H1 (cell line): Measurements from ENCODE around the gene POLR2J. TPM values are rescaled to one million over a fixed set of nuclear protein-coding genes. Genes with fewer than 3 reads are reported as not detected.
"Not testable (repeated sequence)": the region's sequence is repeated elsewhere in the genome, so short reads cannot be mapped to it uniquely, and the experiment has no call there.

Experiments
- CTCF ChIA-PET: fragments of 300-600 bp; sonication (Branson Sonifier 250); formaldehyde crosslinking; loops from one replicate; lab custom pipeline; 2021; ENCODE audit not compliant: partially characterized antibody; lab: Charles Lee
- POLR2A ChIA-PET: fragments of 300-600 bp; sonication (Branson Sonifier 250); formaldehyde crosslinking; loops from one replicate; lab custom pipeline; 2021; ENCODE audit warnings: inconsistent platforms; ENCODE audit not compliant: partially characterized antibody; lab: Charles Lee
- DNase-seq, 2 experiments: peaks; one replicate each; pipeline versions ENCODE4 v3.0.0 to v3.0.0-alpha.2; 2010 to 2022; ENCODE audit warnings: low spot score in 2 of 2, low read depth in 1 of 2, mixed read lengths in 1 of 2
- FAIRE-seq: peaks from 2 replicates; lab custom pipeline; 2011; peaks lifted over from hg19 to GRCh38; lab: Jason Lieb, UNC
- H2AFZ ChIP-seq: 2 replicates; pipeline ENCODE4 v1.8.1; 2012; ENCODE audit warnings: low read length, inconsistent platforms
- H2AK5ac ChIP-seq: 2 replicates; pipeline ENCODE4 v1.6.1; 2013; ENCODE audit warnings: low read depth, low read length
- H2BK120ac ChIP-seq: replicated peaks from 2 replicates; pipeline ENCODE3; 2013; ENCODE audit warnings: low read depth, low read length, inconsistent platforms
- H2BK12ac ChIP-seq: 2 replicates; pipeline ENCODE4 v1.6.1; 2013; ENCODE audit warnings: low read depth, low read length
- H2BK15ac ChIP-seq: 2 replicates; pipeline ENCODE4 v1.6.1; 2013; ENCODE audit warnings: low read length
- H2BK20ac ChIP-seq: 2 replicates; pipeline ENCODE4 v1.6.1; 2013; ENCODE audit warnings: low read length
- H2BK5ac ChIP-seq: 2 replicates; pipeline ENCODE4 v1.6.1; 2013; ENCODE audit warnings: low read depth, low read length
- H3K14ac ChIP-seq: 2 replicates; pipeline ENCODE4 v1.6.1; 2013; ENCODE audit warnings: inconsistent platforms; ENCODE audit not compliant: insufficient read length
- H3K18ac ChIP-seq: 2 replicates; pipeline ENCODE4 v1.6.1; 2013; ENCODE audit warnings: low read length; ENCODE audit errors: extremely low read depth
- H3K23ac ChIP-seq: 2 replicates; pipeline ENCODE4 v1.6.1; 2013; ENCODE audit warnings: inconsistent platforms; ENCODE audit not compliant: insufficient read length
- H3K23me2 ChIP-seq: 2 replicates; pipeline ENCODE4 v1.6.1; 2013; ENCODE audit warnings: low read depth, low read length
- H3K27ac ChIP-seq: 2 replicates; pipeline ENCODE4 v1.6.1; 2011; ENCODE audit warnings: low read depth, low read length, inconsistent platforms
- H3K27me3 ChIP-seq, 4 experiments: replicated peaks in 1 of 4; 1 replicate in 1 of 4; 2 replicates in 3 of 4; pipeline versions ENCODE4 v1.6.1 to v1.8.1; 2011 to 2013; ENCODE audit warnings: low read length in 3 of 4, mild to moderate bottlenecking in 3 of 4, inconsistent platforms in 2 of 4, mixed read lengths in 2 of 4, moderate library complexity in 1 of 4; ENCODE audit not compliant: control insufficient read depth in 3 of 4, insufficient read depth in 3 of 4; ENCODE audit errors: extremely low read depth in 1 of 4
- H3K36me3 ChIP-seq, 4 experiments: 2 replicates each; pipeline versions ENCODE4 v1.6.1 to v1.8.1; 2011 to 2013; ENCODE audit warnings: mild to moderate bottlenecking in 4 of 4, low read length in 3 of 4, moderate library complexity in 2 of 4, control low read depth in 1 of 4, inconsistent platforms in 1 of 4; ENCODE audit not compliant: insufficient read depth in 4 of 4, control insufficient read depth in 2 of 4
- H3K4ac ChIP-seq: replicated peaks from 2 replicates; pipeline ENCODE3; 2013; ENCODE audit warnings: low read length, low read depth, mixed read lengths, inconsistent platforms; ENCODE audit not compliant: insufficient read length
- H3K4me1 ChIP-seq, 4 experiments: replicated peaks in 1 of 4; 1 replicate in 1 of 4; 2 replicates in 3 of 4; pipeline versions ENCODE4 v1.6.1 to v1.8.1; 2011 to 2013; ENCODE audit warnings: low read length in 3 of 4, inconsistent platforms in 2 of 4, mixed read lengths in 1 of 4; ENCODE audit not compliant: insufficient read depth in 4 of 4, control insufficient read depth in 3 of 4
- H3K4me2 ChIP-seq, 2 experiments: 2 replicates each; pipeline versions ENCODE4 v1.6.1 to v1.8.1; 2011 to 2013; ENCODE audit warnings: low read depth in 2 of 2, low read length in 2 of 2, control low read depth in 1 of 2, inconsistent platforms in 1 of 2, mild to moderate bottlenecking in 1 of 2; ENCODE audit not compliant: insufficient read depth in 1 of 2
- H3K4me3 ChIP-seq, 4 experiments: fragments of 200-600, 300-600 bp in 1 of 4; sonication (generic), shearing (Covaris generic), sonication (Bioruptor Twin) in 1 of 4; 2 replicates each; pipeline versions ENCODE4 v1.5.1 to v1.8.1; 2011 to 2016; ENCODE audit warnings: low read length in 4 of 4, low read depth in 3 of 4, control low read depth in 2 of 4, inconsistent platforms in 2 of 4, mild to moderate bottlenecking in 2 of 4, mixed read lengths in 1 of 4, moderate library complexity in 1 of 4; ENCODE audit not compliant: insufficient read depth in 2 of 4; ENCODE audit errors: extremely low read depth in 1 of 4
- H3K56ac ChIP-seq: replicated peaks from 2 replicates; pipeline ENCODE3; 2013; ENCODE audit warnings: low read depth, mild to moderate bottlenecking, mixed read lengths, low read length, inconsistent platforms; ENCODE audit not compliant: insufficient read length
- H3K79me1 ChIP-seq: 2 replicates; pipeline ENCODE4 v1.6.1; 2013; ENCODE audit warnings: low read depth, low read length, control low read depth
- H3K79me2 ChIP-seq, 2 experiments: 2 replicates each; pipeline versions ENCODE4 v1.6.1 to v1.8.1; 2012 to 2013; ENCODE audit warnings: low read length in 2 of 2, mild to moderate bottlenecking in 2 of 2, inconsistent platforms in 1 of 2; ENCODE audit not compliant: insufficient read depth in 2 of 2, control insufficient read depth in 1 of 2
- H3K9ac ChIP-seq, 4 experiments: replicated peaks in 1 of 4; 1 replicate in 1 of 4; 2 replicates in 3 of 4; pipeline versions ENCODE4 v1.6.1 to v1.8.1; 2011 to 2013; ENCODE audit warnings: low read depth in 3 of 4, low read length in 3 of 4, control low read depth in 2 of 4, mild to moderate bottlenecking in 2 of 4, moderate library complexity in 2 of 4, inconsistent platforms in 1 of 4; ENCODE audit errors: extremely low read depth in 1 of 4
- H3K9me3 ChIP-seq, 2 experiments: 2 replicates each; pipeline versions ENCODE4 v1.6.1 to v1.8.1; 2012 to 2013; ENCODE audit warnings: mild to moderate bottlenecking in 2 of 2, moderate library complexity in 2 of 2, control low read depth in 1 of 2, inconsistent platforms in 1 of 2, low read depth in 1 of 2, low read length in 1 of 2, mixed read lengths in 1 of 2; ENCODE audit not compliant: insufficient read depth in 2 of 2
- H4K20me1 ChIP-seq, 2 experiments: replicated peaks in 1 of 2; 2 replicates each; pipeline versions ENCODE3 to v1.8.1; 2011 to 2013; ENCODE audit warnings: inconsistent platforms in 2 of 2, low read length in 2 of 2, mild to moderate bottlenecking in 1 of 2; ENCODE audit not compliant: insufficient read depth in 2 of 2, control insufficient read depth in 1 of 2
- H4K5ac ChIP-seq: 2 replicates; pipeline ENCODE4 v1.6.1; 2013; ENCODE audit warnings: low read length, low read depth, mixed read lengths, inconsistent platforms; ENCODE audit not compliant: insufficient read length
- H4K8ac ChIP-seq: 2 replicates; pipeline ENCODE4 v1.8.0; 2013; ENCODE audit warnings: mild to moderate bottlenecking, moderate library complexity, low read length, inconsistent platforms; ENCODE audit not compliant: insufficient read depth; ENCODE audit errors: extremely low read depth
- H4K91ac ChIP-seq: replicated peaks from 2 replicates; pipeline ENCODE3; 2013; ENCODE audit warnings: low read length, mixed read lengths, inconsistent platforms; ENCODE audit not compliant: insufficient read length
- WGBS, 2 experiments: shearing (Covaris generic) in 1 of 2; methylation state at CpG; one replicate each; pipeline versions ENCODE4 v1.1.6 to v1.1.7; 2013 to 2015; ENCODE audit warnings: low lambda C conversion rate in 2 of 2, mixed read lengths in 2 of 2, inconsistent platforms in 1 of 2, low coverage in 1 of 2, missing lambda C conversion rate in 1 of 2; ENCODE audit not compliant: insufficient replicate concordance in 2 of 2, insufficient coverage in 1 of 2, insufficient read length in 1 of 2; ENCODE audit errors: extremely low coverage in 1 of 2, missing lambda C conversion rate in 1 of 2; 5-methylcytosine and 5-hydroxymethylcytosine counted together
- polyA plus RNA-seq, 7 experiments: library from polyadenylated mRNA; depleted of rRNA in 3 of 7; stranded (reverse) in 5 of 7; unstranded in 2 of 7; fragments of >200 nt in 5 of 7; fragments of 200-250 nt in 2 of 7; gene quantifications; 1 replicate in 5 of 7; 2 replicates in 1 of 7; 4 replicates in 1 of 7; pipeline versions ENCODE4 v1.2.1 to v1.2.3, GENCODE V29; 2011 to 2013; ENCODE audit warnings: missing spikeins in 2 of 7, mixed read lengths in 2 of 7
- total RNA-seq: library from RNA; stranded (reverse); fragmentation: NEBNext Ultra II Directional; extraction: Animal tissue kit (Norgen Biotek cat#: 25700); gene quantifications from 2 replicates; pipeline ENCODE4 v1.2.1, GENCODE V29; 2021

Gene POLR2J
- total and polyA plus RNA-seq, 2 of the 8 experiments (the other 6 are each of a cell fraction or from before 2014, with no cell fraction given): 54.1 to 113 TPM

DNA sequence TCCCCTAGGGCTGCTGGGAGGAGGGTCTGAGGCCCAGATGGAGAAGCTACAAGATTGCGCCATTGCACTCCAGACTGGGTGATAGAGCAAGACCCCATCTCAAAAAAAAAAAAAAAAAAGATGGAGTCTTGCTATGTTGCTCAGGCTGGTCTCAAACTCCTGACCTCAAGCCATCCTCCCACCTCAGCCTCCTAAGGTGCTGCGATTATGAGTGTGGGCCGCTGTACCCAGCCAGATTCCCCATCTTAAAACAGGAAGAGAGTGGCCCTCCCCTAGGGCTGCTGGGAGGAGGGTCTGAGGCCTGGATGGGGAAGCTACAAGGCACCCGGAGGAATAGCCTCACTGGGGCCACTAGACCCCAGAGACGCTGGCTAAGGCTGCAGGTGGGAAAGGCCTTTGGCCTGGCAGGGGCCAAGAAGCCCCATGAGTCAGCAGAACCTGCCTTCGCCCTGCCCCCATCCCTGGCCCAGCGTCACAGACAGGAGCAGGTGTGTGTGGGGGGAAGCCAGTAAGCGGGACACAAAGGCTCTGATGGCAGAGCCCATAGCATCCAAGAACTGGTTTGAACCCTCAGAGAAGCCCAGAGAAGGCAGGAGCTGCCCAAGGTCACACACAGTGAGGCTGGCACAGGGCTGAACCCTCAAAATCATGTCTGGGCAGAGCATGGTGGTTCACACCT, 28.8 kb upstream of the POLR2J start:
- H3K56ac ChIP-seq, H3K23ac ChIP-seq, H3K4me2 ChIP-seq, H3K9me3 ChIP-seq, H2BK15ac ChIP-seq, H3K4me3 ChIP-seq, H4K20me1 ChIP-seq, H2AFZ ChIP-seq, H3K79me2 ChIP-seq, H3K4ac ChIP-seq, H3K27ac ChIP-seq, FAIRE-seq, H2BK12ac ChIP-seq, POLR2A ChIA-PET, H3K14ac ChIP-seq, H3K27me3 ChIP-seq, H2BK120ac ChIP-seq, H4K8ac ChIP-seq, H3K4me1 ChIP-seq, H3K36me3 ChIP-seq, H3K9ac ChIP-seq, H2AK5ac ChIP-seq, H3K23me2 ChIP-seq, H3K79me1 ChIP-seq, H4K5ac ChIP-seq, CTCF ChIA-PET, H3K18ac ChIP-seq, H2BK5ac ChIP-seq, H4K91ac ChIP-seq, H2BK20ac ChIP-seq: not testable (repeated sequence)
- DNase-seq: peak in 1 of 2 experiments; percentile 54
- 74% methylated on average over 2 of the region's 8 CpGs; no CpG with 5 or more reads in 1 of the 2 experiments for WGBS, 2 experiments
